Activated T-cell treated with anti-CD3 and anti-CD28 coated beads, Interleukin-2, amount 50 U/mL, for 4 hours (primary cell): ENCODE measurements around the gene DBH. TPM values are rescaled to one million over a fixed set of nuclear protein-coding genes. Genes with fewer than 3 reads are reported as not detected.
A peak's percentile ranks its signal among the peaks of the same experiment; 100 is the strongest.

Experiments
- ATAC-seq, 2 donors: fragments of 200-7000 bp; cut with Tn5 transposase; one replicate each; pipeline ENCODE4 v1.10.0; 2021
- DNase-seq: peaks from one replicate; pipeline ENCODE4 v3.0.0-alpha.2; 2020
- H3K27me3 Mint-ChIP-seq: one replicate; pipeline ENCODE4 v1.8.0; 2021; ENCODE audit warnings: low read depth, mixed read lengths
- H3K36me3 Mint-ChIP-seq: one replicate; pipeline ENCODE4 v1.8.0; 2022; ENCODE audit warnings: mixed read lengths; ENCODE audit not compliant: insufficient read depth
- H3K4me1 Mint-ChIP-seq: one replicate; pipeline ENCODE4 v1.8.0; 2021; ENCODE audit warnings: low read depth, mixed read lengths
- H3K4me3 Mint-ChIP-seq: one replicate; pipeline ENCODE4 v1.8.0; 2021; ENCODE audit warnings: mild to moderate bottlenecking, moderate library complexity, mixed read lengths
- H3K9me3 Mint-ChIP-seq: one replicate; pipeline ENCODE4 v1.8.0; 2021; ENCODE audit warnings: mixed read lengths
- total RNA-seq, 3 donors: library from RNA; stranded (reverse); gene quantifications; one replicate each; pipeline ENCODE4 v1.2.1, GENCODE V29; 2021

Gene DBH
- not detected for total RNA-seq

DNA sequence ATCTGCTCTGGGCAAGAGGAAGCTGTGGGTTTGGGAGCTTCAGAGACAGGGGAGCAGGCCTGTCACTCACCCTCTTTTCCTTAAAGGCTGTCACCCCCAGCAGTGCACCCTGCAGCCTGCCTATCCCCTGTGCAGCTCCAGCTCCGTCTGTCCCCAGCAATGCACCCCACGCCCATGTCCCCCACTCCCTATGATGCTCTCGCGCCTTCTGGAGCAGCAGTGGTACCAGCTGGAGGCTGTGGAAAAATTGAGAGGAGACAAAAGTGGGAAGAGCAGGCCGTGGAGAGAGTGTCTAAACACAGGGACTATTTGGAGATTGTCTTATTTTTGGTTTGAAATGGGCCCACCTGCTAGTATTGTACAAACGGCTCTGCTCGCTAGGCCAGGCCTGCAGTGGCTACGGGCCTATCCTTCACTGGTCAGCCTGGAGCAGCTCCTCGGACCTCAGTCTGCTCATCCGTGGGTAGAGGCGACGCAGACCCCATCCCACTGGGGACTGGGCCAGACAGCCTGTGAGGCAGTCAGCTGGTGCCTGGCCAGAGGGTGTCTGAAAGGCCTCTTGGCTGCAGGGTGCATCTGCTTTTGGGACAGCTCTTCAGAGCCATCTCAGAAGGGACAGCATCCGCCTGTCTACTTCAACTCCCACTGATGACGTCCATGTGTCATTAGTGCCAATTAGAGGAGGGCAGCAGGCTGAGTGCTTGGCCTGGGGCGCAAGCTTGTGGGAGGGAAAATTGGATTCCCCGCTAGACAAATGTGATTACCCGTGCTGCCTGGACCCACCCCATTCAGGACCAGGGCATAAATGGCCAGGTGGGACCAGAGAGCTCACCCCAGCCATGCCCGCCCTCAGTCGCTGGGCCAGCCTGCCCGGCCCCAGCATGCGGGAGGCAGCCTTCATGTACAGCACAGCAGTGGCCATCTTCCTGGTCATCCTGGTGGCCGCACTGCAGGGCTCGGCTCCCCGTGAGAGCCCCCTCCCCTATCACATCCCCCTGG lies at the start of gene DBH:
TSS of gene DBH (plus strand) at position 831 of the 999 bp plus-strand sequence. CDS start at position 840, 9 bp downstream.
- no peak for DNase-seq
- Mint-ChIP-seq H3K9me3 (no peaks in the 10 kb centered on the region), H3K27me3 (peaks cover 2% of the 10 kb centered on the region), H3K4me3 (no peak within 1 kb of the TSS), H3K36me3 (no peaks in the 10 kb centered on the region), H3K4me1 (no peaks in the 10 kb centered on the region)
- ATAC-seq: no peak

DNA sequence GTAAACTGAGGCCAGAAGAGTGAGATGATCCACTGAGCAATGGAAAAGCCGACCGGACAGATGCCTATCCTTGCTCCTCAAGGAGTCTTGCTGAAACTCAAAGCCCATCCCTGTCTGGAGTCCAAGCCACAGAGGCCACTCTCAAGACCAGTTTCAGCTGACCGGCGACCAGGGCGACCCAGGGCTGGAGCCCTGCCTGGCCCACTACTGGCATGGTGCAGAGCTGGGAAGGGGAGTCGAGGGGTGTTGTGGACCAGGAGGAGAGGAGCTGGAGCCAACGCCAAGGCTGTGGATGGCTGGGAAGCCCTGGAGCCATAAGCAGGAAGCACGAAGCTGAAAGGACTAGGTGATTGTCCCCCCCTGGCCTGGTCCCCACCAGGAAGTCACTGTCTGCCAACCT lies 49.1 kb upstream of the DBH start:
- ATAC-seq: no peak
- no peak for DNase-seq
- Mint-ChIP-seq H3K27me3 (peaks cover 29% of the 10 kb centered on the region), H3K36me3 (no peaks in the 10 kb centered on the region), H3K4me1 (peaks cover 9% of the 10 kb centered on the region), H3K4me3 (no peak overlapping the region), H3K9me3 (no peaks in the 10 kb centered on the region)

DNA sequence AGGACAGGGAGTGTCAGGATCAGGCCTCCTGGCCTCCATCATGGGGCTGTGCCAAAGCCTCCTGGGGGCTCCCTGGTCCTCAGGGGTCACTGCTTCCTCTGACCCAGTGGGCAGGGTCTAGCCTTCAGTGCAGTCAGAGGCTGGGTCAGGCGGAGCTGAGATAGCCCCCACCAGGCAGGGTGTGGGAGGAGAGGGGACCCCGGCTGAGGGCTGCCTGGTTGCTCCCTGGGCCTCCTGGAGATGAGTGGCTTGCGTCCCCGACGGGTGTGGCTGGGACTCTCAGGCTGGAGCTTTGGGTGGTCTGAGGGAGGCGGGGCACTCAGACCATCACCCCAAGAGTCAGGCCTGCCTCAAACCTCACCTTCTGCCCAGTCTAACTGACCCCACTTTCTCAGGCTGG lies 48.7 kb upstream of the DBH start:
- H3K9me3 Mint-ChIP-seq: no peaks in the 10 kb centered on the region
- no peak overlapping the region for H3K4me3 Mint-ChIP-seq
- DNase-seq (no peak), ATAC-seq (no peak)
- H3K4me1 Mint-ChIP-seq: peaks cover 9% of the 10 kb centered on the region
- H3K27me3 Mint-ChIP-seq: peaks cover 24% of the 10 kb centered on the region
- H3K36me3 Mint-ChIP-seq: no peaks in the 10 kb centered on the region

DNA sequence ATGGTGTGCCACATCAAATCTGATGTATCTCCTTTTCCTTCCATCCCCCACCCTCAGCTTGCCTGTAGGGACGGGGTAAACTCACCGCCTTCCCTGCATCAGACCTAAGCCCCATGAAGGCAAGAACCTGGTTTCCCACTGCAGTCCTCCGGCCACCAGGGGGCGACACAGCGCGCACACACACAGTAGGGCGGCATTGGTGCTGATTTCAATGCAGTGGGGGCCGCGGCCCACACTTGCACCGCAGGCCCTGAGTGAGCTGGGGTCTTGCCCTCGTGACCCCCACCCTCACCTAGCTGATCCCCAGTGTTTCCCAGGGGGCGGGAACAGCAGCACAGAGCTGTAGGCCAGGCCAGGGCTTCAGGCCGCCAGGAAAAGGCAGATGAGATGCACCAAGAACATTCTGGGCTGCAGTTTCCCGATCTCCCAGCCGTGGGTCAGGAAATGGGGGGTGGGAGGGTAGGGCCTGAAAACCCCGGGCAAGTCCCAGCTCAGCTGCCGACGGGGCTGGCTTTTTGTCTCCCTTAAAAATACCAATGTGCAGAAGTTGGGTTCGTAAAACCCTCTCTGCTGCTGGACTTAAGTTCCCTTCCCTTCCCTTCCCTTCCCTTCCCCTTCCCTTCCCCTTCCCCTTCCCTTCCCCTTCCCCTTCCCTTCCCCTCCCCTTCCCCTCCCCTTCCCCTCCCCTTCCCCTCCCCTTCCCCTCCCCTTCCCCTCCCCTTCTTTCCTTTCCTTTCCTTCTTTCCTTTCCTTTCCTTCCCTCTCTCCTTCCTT lies 46.5 kb upstream of the DBH start:
- Mint-ChIP-seq H3K4me3 (no peak overlapping the region), H3K4me1 (peaks cover 6% of the 10 kb centered on the region), H3K36me3 (no peaks in the 10 kb centered on the region), H3K9me3 (no peaks in the 10 kb centered on the region), H3K27me3 (peaks cover 18% of the 10 kb centered on the region)
- ATAC-seq (no peak), DNase-seq (peak; percentile 50)

DNA sequence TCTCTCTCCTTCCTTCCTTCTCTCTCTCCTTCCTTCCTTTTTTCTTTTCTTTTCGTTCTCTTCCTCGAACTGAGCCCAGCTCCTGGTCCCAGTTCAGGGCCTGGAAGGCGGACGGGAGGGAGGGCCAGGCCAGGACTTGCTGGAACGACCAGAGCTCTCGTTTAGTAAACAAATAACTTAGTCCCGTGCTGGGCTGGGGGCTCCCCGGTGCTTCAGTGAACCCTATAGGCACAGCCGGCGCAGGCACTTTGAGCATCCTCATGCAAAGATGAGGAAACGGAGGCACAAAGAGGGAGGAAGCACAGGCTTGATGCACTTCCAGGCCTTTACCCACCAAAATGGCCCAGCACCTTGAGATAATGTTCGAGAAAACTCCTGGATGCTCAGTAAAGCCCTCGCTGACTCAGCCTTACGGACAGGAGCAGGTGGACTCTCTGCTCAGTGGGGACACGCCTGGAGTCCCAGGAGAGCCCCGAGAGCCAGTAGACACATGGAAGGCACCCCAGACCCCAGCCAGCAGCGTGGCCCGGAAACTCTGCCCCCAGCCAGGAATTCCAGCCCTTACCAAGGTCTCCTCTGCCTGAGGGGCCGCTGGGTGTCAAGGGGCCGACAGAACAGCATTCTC lies 45.8 kb upstream of the DBH start:
- DNase-seq (no peak), ATAC-seq (no peak)
- Mint-ChIP-seq H3K9me3 (no peaks in the 10 kb centered on the region), H3K4me1 (peaks cover 3% of the 10 kb centered on the region), H3K36me3 (no peaks in the 10 kb centered on the region), H3K4me3 (no peak overlapping the region), H3K27me3 (peaks cover 12% of the 10 kb centered on the region)

DNA sequence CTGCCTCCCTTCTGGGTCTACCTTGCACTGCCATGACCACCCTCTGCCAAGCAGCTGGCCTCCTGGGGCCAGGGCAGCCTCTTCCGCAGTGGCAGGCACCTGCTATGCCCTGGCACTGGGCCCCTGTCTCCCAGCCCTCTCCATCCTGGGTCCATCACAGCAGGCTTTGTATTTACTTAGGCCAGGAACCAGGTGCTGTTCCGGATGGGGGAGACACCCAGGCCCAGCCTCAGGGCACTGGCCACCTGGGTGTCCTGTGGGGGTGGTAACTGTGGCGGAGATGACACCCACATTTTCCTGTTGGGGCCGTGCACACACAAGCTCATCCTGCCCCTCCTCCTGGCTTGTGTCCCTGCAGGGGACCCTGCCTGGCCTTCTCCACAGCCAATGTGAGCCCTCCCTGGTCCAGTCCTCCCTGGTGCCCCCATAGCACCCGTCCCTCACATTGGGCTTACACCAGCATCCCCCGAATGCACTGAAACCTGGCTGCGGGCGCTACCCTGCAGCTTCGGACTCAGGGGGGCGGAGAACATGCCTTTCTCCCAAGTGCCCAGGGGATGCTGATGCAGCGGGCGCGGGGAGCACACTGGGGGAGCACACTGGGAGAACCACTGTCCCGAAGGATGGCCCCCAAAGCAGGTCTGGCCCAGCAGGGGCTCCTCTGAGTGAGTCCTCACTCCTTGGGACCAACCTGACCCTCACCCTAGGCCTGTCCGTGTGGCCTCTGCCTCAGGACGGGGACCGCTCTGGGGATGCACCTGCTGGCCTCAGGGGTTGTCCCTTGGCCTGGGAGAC lies 44.9 kb upstream of the DBH start:
- H3K4me3 Mint-ChIP-seq: no peak overlapping the region
- no peaks in the 10 kb centered on the region for H3K9me3 Mint-ChIP-seq
- H3K36me3 Mint-ChIP-seq: no peaks in the 10 kb centered on the region
- ATAC-seq (no peak), DNase-seq (no peak)
- H3K4me1 Mint-ChIP-seq: no peaks in the 10 kb centered on the region
- peaks cover 6% of the 10 kb centered on the region for H3K27me3 Mint-ChIP-seq

DNA sequence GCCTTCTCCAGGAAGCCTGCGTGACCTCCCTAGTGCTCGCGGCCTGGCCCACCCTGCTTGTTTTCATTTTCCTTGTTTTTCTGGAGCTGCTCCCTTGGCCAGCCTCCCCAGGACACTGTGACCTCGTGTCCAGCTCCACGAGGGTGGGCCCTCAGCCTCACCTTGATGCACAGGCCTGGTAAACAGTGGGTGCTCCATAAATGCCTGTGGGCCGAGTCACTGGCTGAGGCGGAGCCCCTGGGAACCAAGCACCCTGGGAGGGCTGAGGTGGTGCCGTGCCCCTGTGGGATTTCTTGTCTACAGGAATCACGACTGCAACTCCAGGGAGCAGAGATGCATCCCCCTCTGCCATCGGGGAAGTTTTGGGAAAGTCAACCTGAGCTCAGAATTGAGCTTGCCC lies 44.2 kb upstream of the DBH start:
- peaks cover 6% of the 10 kb centered on the region for H3K27me3 Mint-ChIP-seq
- DNase-seq (no peak), ATAC-seq (no peak)
- no peaks in the 10 kb centered on the region for H3K4me1 Mint-ChIP-seq
- no peak overlapping the region for H3K4me3 Mint-ChIP-seq
- no peaks in the 10 kb centered on the region for H3K36me3 Mint-ChIP-seq
- H3K9me3 Mint-ChIP-seq: peaks cover 2% of the 10 kb centered on the region

DNA sequence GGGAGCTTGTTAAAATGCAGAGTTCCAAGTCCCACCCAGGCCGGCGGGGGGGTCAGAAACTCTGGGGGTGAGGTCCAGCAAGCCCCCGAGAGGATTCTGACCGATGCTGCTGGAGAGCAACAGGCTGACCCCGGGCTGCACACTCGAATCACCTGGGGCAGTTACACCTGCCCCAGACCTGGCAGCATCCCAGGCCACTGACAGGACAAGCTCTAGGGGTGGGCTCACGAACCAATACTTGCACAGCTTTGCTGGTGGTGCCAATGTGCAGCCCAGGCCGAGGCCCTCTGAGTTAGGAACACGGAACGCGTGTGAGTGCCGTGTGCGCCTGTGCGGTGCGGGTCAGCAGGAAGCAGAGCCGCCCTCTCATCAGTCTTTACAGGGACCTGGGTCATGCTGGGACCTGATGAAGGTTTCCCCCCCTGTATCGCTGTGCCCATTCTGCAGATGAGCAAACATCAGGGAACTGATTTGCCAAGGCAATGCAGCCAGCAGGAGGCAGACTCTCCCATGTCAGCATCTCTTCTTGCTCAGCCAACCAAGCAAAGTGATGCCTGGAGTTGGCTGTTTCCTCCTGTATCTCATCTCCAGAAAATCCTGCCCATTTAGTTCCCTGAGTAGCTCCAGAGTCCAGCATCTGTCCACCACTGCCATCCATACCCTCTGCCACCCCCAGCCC lies 43.3 kb upstream of the DBH start:
- Mint-ChIP-seq H3K4me1 (no peaks in the 10 kb centered on the region), H3K36me3 (no peaks in the 10 kb centered on the region)
- DNase-seq: no peak

DNA sequence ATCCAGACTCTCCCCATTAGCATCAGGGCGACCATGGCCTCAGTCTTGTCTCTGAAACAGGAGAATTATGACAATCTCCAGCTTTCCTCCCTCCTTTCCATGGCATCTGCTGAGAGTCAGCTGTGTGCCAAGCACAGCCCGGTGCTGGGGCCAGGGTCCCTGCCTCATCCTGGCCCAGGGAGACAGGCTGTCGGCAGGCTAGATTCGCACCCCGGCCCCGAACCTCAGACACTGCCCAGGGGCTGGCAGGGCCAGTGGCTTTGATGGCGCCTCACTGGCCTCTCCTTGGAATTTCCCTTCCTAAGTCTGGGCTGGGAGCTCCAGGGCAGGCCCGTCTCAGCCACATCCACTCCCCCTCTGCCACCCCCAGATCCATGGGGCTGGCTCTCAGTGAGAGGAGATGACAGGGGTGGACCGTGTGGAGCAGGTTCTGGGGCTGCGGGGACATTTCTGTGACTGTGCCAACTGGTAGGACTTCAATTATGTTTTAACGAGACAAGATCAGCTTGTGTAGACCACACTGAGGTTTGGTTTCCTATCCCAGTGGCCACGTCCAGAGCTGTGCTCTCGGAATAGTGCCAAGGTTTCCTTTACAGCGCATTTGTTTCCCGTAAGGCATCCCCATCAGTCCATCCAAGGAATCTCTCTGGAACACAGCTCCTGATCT lies 42.4 kb upstream of the DBH start:
- Mint-ChIP-seq H3K4me3 (no peak overlapping the region), H3K9me3 (peaks cover 9% of the 10 kb centered on the region), H3K4me1 (no peaks in the 10 kb centered on the region), H3K27me3 (peaks cover 6% of the 10 kb centered on the region), H3K36me3 (no peaks in the 10 kb centered on the region)
- ATAC-seq: no peak
- DNase-seq: no peak

More for the DNA sequence above, 43.3 kb upstream of the DBH start:
- ATAC-seq: no peak
- Mint-ChIP-seq H3K9me3 (peaks cover 9% of the 10 kb centered on the region), H3K27me3 (peaks cover 6% of the 10 kb centered on the region), H3K4me3 (no peak overlapping the region)

DNA sequence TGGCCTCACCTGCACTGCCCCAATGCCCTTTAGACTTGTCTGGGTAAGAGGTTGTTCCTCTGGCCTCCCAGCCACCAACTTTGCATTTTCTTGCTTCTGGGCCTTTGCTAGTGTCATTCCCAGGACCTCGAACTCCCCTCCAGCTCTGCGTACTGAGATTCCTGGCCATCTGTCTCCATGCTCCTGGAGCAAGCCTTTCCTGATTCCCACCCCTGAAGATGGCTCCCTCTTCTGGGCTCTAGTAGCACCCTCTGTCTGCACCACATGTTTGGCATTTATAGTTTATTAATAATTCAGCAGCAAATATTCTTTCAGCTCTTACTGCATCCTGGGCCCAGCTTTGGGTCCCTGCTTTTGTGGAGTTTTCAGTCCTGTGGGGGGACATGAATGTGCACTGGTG lies 41.9 kb upstream of the DBH start:
- H3K36me3 Mint-ChIP-seq: no peaks in the 10 kb centered on the region
- peaks cover 9% of the 10 kb centered on the region for H3K9me3 Mint-ChIP-seq
- H3K4me1 Mint-ChIP-seq: no peaks in the 10 kb centered on the region
- no peak overlapping the region for H3K4me3 Mint-ChIP-seq
- ATAC-seq (no peak), DNase-seq (no peak)
- peaks cover 6% of the 10 kb centered on the region for H3K27me3 Mint-ChIP-seq

DNA sequence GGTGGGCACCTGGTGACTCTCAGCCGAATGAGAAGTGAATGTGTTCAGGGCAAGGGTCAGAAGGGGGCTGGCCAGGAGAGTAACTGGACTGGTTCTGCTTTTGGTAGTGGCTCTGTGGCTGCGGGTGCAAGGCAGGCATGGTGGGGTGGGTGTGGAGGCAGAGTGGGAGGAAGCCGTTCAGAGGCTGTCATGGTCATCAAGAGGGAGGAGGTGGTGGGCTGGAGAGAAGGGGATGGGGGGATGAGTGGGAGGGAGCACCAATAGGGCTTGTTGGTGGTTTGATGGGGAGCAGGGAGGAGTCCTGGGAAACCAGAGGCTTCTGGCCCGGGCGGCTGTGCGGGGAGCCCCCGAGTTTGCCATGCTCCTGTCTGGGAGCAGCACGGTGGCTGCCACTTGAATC lies 40.3 kb upstream of the DBH start:
- H3K9me3 Mint-ChIP-seq: peaks cover 9% of the 10 kb centered on the region
- no peaks in the 10 kb centered on the region for H3K4me1 Mint-ChIP-seq
- no peak for DNase-seq

DNA sequence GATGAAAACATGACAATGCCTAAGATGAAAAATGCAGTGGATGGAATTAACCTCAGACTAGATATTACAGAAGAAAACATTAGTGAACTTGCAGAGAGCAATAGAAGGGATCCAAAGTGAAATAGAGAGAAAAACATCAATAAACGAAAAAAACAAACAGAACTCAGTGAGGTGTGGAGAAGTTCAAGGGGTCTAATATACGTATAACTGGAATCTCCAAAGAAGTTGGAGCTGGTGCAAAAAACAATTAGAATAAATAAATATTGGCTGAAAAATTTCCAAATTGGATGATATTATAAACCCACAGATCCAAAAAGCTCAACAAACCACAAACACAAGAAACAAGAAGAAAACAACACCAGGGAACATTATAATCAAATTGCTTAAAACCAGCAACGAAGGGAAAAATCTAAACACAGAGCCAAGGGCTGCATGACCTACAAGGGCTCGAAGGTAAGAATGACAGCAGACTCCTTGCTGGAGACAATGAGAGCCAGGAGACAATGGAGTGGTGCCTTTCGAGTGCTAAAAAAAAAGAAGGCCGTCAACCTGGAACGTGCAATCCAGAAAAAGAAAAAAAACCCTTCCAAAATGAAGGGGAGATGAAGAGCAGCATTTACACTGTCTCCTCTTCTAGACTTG lies 38.7 kb upstream of the DBH start:
- ATAC-seq: no peak
- H3K4me1 Mint-ChIP-seq: no peaks in the 10 kb centered on the region
- no peaks in the 10 kb centered on the region for H3K36me3 Mint-ChIP-seq
- no peak overlapping the region for H3K4me3 Mint-ChIP-seq
- no peak for DNase-seq
- peaks cover 6% of the 10 kb centered on the region for H3K27me3 Mint-ChIP-seq
- peaks cover 9% of the 10 kb centered on the region for H3K9me3 Mint-ChIP-seq

More for the DNA sequence above, 40.3 kb upstream of the DBH start:
- H3K27me3 Mint-ChIP-seq: peaks cover 6% of the 10 kb centered on the region
- no peak overlapping the region for H3K4me3 Mint-ChIP-seq
- H3K36me3 Mint-ChIP-seq: no peaks in the 10 kb centered on the region
- no peak for ATAC-seq
